COLO829 (cell line): ENCODE data around the gene HIF1A.
A peak's percentile ranks its signal among the peaks of the same experiment; 100 is the strongest.
"Not testable (repeated sequence)": the region's sequence is repeated elsewhere in the genome, so short reads cannot be mapped to it uniquely, and the experiment has no call there.

Experiments used
- DNase-seq: peaks from one replicate; pipeline ENCODE4 v3.0.0; 2012; ENCODE audit warnings: low spot score

HIF1A gene

GRCh38 chr14:61749264-61749663, 54.0 kb downstream of the HIF1A start:
- no peak for DNase-seq

DNA sequence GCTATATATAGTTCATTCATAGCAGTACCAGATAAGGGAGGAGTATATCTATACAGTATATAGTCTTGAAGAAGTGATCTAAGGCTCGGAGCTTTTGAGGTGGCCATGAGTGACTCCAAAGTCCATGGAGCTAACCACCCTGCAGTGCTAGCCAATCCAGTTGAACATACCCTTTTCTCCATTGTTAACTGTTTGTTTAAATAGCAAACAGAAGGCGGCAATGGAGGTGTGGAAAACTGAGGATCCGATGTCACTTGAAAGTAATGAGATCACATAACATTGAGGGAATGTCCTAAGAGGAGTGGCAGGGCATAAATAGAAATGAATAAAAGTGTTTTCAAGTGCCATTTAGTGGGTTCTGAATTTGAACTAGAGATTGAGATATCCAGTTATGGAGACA, 54.6 kb downstream of the HIF1A start:
- no peak for DNase-seq

DNA sequence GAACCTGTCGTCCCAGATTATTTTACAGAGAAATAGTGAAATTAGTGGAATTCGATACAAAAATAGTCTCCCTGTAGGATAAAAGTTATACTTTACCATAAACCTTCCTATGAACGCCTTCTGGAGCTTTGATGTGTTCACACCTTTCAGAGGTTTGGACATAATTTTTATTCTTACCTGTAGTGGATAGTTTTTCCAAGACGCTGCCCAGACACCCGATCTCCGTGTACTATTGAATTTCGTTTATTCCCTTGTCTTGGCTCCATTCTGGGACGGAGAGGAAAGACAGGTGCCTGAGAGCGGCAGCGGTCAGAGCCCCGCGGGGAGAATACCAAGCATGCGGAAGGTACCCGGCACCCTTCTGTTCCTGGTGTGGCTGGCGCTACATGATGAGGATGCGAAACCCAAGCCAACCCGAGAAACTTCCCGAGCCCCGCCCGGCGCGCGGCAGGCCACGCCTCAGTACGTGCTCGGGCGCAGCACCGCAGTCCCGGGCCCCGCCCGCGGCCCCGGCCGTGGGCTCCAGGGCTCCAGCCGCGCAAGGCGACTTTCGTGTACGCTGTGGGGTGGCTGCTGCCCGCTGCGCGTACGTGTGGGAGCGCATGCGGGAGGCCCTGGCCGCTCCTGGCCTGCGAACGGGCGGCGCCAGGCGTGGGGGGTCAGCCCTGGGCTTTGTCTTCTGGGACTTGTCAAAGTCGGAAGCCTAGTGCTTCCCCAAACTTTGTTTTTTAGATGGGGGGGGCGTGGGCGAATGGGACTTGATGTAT, 55.6 kb downstream of the HIF1A start:
- peak; percentile 50 for DNase-seq

DNA sequence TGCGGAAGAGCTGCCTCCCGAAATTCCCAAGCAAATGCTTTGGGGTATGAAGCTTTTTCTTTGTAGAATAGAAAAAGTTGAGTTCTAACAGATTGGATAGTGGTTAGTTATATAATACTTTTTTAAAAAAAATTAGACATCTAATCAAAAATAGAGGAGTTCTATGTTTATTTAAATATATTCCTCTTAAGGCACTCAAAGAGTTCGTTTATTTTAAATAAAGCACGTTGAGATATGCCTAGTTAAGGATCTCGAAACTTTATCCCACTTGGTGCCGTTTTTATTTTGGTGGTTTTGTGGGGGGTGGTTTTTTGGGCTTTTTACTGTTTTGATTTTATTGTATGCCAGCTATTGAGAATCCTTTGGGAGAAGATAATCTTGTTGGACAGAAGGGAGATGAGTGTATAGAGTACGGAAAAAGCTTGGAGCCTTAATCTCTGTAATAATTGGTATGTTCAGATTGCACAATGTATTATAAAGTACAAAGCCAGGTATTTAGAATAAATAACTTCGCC, 56.2 kb downstream of the HIF1A start:
- no peak for DNase-seq

DNA sequence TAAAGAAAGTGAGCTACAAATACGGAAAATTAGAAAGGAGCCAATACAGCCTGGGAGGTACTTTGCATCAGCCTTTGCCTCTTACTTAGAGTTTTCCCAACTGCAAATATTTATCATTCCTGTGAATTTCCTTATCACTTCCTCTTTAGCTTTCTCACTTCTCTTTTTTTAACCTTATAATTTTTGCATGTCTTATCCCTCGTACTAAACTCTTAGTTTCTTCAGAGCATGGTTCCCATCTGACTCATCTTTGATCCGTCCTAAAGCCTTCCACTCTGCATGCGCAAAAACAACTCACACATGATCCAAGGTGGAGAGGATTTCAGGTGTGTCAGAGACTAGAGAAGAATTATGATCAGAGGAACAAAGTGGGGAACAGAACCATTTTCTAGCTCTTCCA, 57.3 kb downstream of the HIF1A start:
- no peak for DNase-seq

DNA sequence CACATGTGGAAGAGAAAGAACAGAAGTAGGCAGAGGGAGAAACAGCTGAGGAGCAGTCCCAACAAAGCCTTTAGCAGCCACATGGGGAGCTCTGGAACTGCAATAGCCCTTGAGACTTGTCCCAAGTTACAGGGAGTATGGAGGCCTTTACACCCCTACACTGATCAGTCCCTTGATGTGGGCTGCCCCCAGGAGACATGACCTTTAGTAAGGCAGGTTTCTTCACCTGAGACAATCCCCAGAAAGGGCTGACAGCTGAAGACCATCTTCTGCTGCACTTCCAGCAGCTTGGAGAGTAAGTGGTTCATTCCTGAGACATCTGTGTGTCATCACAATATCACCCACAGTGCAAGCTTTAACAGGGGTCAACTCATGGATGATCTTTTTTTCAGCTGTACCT, 58.3 kb downstream of the HIF1A start:
- no peak for DNase-seq

- DNase-seq: no peak
Observed at GRCh38 chr14:61754627-61755381, 59.5 kb downstream of the HIF1A start.

- DNase-seq: not testable (repeated sequence)
Observed at GRCh38 chr14:61755382-61755742, 60.0 kb downstream of the HIF1A start.

GRCh38 chr14:61756135-61756534, 60.8 kb downstream of the HIF1A start:
- no peak for DNase-seq

- DNase-seq: no peak
Observed at GRCh38 chr14:61759878-61760277, 64.6 kb downstream of the HIF1A start.

DNA sequence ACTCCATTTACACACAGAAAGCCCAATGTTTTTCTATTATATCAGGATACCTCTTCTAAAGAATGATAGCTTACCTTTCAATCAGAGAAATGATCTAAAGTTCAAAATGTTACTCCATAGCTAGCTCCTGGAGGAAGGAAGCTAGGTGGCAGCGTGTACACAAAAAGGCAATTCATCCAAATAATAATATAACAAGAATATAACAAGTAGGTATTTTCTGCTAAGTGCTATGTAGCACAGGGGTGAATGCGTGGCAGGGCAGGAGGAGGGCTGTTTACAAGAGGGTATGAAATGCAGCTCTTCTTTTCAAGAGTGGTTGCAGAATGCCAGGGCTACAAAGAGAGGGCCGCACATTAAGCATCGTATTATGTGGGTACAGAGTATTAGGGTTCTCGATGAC, 66.2 kb downstream of the HIF1A start:
- DNase-seq: no peak

- peak; percentile 100 for DNase-seq
Observed at GRCh38 chr14:61761959-61762786, 66.9 kb downstream of the HIF1A start, which contains the start of gene SNAPC1. Gene SNAPC1, plus strand, starts transcription at chr14:61762420. Its CDS starts 41 bp downstream, at chr14:61762461.

DNA sequence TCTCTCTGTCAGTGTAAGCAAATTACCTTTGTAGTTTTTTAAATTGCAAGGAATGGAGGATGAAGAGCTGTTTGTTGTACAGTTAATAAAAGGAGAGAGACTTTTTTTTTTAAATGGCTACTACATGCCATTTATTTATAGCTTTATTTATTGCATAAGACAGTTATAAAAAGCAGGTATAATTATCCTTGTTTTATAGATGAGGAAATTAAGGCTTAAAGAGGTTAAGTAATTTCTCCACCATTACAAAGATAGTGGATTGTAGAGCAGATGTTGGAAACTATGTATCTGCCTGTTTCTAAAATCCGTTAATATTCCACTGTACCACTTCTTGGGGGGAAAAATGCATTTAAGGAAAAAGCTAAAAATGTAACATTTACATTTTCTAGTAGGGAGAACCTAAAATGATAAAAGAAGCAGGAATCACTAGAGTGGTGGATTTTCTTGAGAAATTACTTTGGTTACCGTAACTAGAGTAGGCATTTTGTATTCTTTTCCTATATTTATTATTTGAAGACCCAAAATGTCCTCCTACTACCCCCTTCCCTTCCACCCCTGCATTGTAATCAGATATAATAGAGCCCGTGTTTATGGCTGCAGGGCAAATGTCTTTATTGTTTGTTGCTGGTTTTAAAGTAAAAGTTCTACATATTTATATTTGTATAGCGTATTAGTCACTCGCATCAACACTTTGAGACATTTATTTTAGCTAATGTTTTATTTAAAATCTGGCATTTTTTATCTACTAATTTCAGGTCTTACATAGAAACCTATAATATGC, 69.2 kb downstream of the HIF1A start:
- no peak for DNase-seq

DNA sequence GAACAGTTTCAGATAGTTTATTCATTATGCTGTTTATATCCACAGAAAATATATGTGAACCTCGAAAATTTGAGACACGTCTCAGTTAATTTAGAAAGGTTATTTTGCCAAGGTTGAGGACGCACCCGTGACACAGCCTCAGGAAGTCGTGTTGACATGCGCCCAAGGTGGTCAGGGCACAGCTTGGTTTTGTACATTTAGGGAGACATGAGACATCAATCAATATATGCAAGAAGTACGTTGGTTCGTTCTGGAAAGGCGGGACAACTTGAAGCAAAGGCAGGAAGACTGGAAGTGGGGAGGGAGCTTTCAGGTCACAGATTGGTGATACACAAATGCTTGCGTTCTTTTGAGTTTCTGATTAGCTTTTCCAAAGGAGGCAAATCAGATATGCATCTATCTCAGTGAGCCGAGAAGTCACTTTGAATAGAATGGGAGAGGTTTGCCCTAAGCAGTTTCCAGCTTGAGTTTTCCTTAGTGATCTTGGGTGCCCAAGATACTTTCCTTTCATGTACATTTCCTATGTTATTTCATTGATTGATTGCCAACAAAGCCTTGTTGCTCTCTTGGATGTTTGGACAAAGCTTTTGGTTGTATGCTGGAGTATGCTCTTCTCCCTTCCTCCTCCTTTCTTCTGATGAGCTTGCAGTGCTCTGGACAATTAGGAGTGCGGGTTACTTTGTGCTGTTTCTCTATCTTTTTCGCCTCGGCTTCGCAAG, 70.1 kb downstream of the HIF1A start:
- no peak for DNase-seq

GRCh38 chr14:61766151-61766550, 70.8 kb downstream of the HIF1A start:
- DNase-seq: no peak

DNA sequence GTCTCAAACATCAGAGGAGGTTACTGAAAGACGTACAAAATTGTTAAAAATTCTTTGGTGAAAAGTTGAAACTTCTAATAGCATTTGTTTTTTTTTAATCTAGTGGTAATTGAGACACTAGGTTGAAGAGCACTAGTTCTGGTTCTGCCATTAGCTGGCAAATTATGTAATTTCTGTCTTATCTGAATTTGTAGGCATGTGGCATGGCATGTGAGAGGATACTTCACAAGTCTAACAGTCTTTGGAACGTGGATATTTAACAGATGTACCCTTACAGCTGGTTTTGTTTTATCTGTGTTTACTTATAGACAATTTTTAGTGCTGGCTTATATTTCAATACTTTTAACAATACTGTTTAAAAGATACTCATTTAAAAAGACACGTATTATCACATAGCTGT, 72.9 kb downstream of the HIF1A start:
- DNase-seq: no peak

DNA sequence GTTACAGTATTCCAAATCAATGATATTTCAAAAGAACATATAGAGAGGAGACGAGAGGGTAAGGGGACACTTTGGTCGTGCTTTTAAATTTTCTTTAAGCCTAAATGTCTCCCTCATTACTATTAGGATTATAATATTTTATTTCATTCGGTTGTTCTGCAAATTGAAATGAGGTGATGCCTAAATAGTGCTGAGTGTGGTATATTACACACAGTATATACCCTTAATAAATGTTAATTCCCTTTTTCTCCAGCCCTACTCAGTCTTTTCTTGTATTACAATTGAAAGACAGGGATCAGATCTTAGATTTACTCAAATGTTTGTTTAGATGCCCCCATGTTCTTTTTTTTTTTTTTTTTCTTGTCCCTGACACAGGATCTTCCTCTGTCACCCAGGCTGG, 74.6 kb downstream of the HIF1A start:
- DNase-seq: no peak

GRCh38 chr14:61774861-61775260, 79.5 kb downstream of the HIF1A start:
- DNase-seq: no peak

DNA sequence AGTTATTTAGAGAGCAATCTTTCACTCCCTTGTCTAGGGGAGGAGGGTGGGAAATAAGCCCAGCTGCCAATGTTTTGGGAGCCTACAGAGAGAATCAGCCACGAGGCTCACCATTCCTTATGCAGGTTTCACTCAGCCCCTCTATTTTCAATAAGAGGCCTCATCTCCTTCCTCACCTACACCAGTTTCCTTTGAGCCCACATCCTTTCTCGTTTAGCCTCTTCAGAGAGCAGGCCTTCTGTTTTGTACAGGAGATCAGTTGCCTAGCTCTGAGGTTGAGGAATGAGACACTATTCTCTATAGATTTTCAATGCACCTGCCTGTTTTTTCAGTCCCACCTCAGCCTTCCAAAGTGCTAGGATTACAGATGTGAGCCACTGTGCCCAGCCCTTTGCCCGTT, 84.8 kb downstream of the HIF1A start:
- no peak for DNase-seq

- no peak for DNase-seq
Observed at GRCh38 chr14:61797309-61797708, 102.0 kb downstream of the HIF1A start.
